ENCODE data around the gene MBD2.
"Not testable (repeated sequence)": the region's sequence is repeated elsewhere in the genome, so short reads cannot be mapped to it uniquely, and the experiment has no call there.

The MBD2 gene

DNA sequence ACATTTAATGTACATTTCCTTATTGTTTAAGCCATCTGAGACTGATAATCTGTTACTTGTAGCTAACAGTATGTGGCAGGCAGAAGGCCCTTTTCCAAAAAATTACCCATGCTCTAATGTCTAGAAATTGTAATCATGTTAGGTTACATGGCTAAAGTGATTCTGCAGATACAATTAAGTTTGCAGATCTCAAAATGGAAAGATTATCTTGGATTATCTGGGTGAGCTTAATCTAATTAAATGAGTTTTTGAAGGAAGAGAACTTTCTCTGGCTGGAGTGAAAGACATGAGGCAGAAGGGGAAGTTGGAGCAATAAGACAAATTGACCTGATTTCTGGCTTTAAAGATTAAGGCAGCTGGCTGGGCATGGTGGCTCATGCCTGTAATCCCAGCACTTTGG is 76.3 kb downstream of the MBD2 start:
- DNase-seq, result no peak

GRCh38 chr18:54147439-54147838 is 77.0 kb downstream of the MBD2 start:
- DNase-seq, result no peak

DNA sequence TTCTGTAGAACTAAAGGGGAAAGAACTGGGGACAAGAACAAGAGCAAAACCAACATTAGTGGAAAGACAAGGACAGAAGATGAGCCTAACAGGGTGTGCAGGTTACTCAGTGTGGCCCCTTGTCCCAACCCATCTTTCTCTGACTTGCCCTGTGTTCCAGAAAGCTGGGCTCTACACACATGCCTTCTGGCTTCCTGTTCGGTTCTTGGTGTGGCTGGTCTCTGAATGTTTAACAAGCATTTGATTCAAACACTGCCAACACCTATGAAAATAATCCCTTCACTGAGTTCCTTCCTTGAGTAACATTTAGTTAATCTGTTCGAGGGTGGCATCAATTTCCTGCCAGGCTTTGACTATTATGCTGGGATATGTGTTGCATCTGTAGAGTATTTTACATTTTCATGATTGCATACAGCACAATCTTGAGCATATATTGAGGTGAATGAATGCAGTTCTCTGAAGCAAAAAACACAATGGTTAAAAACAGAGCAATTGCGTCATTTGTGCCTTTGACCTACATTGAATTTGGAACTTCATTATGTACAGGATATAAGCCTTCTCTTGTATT is 83.3 kb downstream of the MBD2 start:
- no peak for DNase-seq

DNA sequence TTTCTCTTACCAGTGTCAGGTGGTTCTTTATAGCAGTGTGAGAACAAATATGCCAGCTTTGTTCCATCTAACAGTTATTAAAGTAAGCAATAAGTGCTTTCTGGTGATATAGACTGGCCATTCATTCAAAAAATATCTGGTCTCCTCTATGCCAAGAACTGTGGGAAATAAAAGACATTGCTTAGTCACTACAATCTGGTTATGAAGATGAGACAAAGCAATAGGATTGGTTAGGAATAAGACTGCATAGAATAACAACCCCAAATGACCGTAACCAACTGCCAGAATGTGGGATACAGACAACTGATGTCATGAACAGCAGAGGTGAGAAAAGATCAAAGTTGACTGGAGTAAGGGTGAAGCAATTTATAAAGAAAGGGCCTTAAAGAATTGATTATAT is 83.8 kb downstream of the MBD2 start:
- no peak for DNase-seq

DNA sequence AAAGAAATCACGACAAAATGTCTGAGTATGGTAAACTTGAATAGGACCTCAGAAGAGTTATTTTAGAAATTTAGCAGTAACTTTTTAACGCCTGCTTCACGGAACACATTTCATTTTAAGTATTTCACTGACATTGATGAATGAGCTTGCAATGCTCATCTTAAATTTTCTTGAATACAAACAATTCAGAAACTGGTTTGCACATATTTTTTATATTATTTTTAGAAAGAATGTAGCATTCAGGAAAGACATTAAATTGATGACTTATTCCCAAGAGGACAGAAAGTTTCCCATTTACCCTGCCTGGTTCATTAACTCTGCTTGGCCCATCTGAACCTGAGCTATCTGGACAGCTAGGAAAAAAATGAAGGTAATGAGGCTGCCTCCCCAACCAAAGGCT is 89.3 kb downstream of the MBD2 start:
- DNase-seq, result no peak

- no peak for DNase-seq
Observed at GRCh38 chr18:54134053-54134452, 90.4 kb downstream of the MBD2 start.

- no peak for DNase-seq
Observed at GRCh38 chr18:54130631-54131030, 93.8 kb downstream of the MBD2 start.

- no peak for DNase-seq
Observed at GRCh38 chr18:54130177-54130576, 94.3 kb downstream of the MBD2 start.

GRCh38 chr18:54129448-54130067 is 94.9 kb downstream of the MBD2 start:
- no peak for DNase-seq

DNA sequence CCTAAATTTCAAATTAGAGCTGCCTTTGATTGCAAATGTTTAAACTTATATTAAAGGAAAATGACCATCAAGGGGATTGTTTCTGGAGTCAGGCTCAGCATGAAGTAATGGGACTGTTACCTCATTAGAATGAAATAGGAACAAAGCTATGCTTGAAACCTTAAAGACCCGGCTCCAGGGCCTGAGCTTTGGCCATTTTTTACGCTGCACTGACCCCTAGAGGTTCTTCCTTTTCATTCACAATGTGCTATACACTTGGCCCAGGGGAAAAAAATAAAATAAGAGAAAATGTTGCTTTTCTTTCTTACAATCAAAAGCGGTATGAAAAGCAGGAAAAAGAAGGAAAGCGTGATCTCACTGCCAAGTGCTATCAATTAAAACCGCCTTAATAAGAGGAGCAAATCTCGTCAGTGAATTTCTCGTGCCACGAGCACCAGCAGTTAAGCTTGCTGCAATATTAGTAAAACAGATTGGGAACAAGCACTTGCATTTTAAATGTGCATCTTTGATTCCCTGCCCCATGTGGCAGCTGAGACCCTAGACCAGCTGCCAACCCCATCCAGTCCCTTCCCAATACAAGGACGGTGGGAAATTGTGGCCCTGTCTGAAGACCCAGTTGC is 96.6 kb downstream of the MBD2 start:
- peak; percentile 21 for DNase-seq

DNA sequence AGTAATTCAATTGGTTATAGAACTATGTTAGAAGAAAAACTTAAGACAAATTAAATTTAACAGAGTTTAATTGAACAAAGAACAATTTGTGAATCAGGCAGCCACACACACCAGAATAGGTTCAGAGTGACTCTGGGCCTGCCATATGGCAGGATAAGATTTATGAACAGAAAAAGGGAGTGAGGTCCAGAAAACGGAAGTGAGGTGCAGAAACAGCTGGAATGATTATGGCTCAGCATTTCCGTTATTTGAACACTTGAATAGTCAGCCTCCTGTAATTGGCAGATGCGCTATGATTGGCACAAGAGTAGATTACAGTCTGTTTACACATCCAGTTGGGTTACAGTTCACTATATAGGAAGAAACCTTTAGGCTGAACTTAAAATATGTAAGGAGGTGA is 99.0 kb downstream of the MBD2 start:
- no peak for DNase-seq

GRCh38 chr18:54123720-54124440 is 100.6 kb downstream of the MBD2 start:
- DNase-seq, result not testable (repeated sequence)

- peak; percentile 60 for DNase-seq
Observed at GRCh38 chr18:54119524-54120019, 104.9 kb downstream of the MBD2 start.

- DNase-seq, result no peak
Observed at GRCh38 chr18:54117853-54118773, 106.4 kb downstream of the MBD2 start.

DNA sequence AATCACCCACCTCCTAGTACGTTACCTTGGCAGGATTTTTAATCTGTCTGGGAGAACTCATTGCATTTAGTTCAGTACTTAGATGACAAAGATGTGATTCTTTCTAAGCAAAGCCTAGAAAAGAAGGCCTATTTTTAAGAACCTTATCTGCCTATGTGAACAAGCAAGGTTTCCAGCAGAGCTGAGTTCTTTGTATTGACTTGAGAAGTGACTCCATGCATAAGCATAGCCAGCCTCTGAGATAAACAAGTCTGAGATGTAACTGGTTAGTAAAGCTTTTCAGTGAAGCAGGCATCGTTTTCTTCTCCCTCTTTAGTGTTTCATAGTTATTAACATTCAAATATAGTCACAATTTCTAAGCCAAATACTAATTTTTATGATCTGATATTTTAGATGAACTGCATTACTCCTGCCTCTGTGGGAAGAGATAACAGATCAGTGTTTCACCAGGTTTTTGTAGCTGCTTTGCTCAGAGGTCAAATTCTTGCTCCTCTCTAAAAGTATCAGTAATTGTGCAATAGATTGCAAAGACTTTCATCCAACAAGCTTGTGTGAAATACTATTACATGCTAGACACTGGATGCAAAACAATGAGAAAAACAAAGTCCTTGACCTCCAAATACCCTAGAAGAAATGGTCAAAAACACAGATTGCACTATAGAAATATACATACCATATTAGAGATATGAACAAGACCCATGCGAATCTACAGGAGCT is 107.8 kb downstream of the MBD2 start:
- no peak for DNase-seq

DNA sequence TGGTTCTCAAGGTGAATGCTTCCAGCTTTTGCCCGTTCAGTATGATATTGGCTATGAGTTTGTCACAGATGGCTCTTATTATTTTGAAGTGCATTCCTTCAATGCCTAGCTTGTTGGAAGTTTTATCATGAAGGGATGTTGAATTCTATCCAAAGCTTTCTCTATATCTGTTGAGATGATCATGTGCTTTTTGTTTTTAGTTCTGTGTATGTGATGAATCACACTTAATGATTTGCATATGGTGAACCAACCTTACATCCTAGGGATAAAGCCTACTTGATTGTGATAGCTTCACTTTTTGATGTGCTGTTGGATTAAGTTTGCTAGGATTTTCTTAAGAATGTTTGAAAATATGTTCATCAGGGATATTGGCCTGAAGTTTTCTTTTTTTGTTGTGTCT is 112.1 kb downstream of the MBD2 start:
- no peak for DNase-seq

DNA sequence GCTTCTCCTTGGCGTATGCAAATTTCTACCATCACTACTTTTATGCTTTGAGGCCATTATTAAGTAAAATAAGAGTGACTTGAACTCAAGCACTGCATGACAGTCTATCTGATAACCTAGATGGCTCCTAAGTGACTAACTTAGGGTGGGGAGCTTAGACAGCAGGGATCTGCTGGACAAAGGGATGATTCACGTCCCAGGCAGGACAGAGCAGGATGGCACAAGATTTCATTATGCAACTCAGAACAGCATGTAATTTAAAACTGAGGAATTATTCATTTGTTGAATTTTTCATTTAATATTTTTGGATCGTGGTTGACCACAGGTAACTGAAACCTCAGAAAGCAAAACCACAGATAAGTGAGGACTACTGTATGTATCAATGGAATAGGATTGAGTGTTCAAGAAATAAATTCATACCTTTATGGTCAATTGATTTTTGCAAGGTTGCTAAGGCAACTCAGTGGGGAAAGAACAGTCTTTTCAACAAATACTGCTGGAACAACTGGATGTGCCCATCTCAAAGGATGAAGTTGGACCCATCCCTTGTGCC is 115.3 kb downstream of the MBD2 start:
- no peak for DNase-seq

DNA sequence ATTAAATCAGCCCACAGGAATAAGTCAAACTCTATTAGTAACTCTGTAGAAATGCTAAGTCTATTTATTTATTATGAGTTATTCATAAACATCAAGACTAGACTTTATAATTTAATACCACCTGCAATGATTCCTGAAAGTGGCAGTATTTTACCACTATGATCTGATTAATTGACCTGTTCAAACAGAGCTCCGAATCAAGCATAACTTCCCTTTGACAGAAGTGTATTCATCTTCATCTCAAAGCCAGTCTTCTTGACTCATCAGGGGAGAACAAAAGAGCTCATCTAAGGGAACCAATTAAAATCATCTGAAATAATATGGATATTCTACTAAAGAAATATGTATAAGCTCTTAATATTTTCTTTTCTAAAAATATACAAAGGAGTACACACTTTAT is 122.3 kb downstream of the MBD2 start:
- DNase-seq, result no peak
